ENCODE results near the gene AMBRA1. TPM values are rescaled to one million over a fixed set of nuclear protein-coding genes. Genes with fewer than 3 reads are reported as not detected.
A peak's percentile ranks its signal among the peaks of the same experiment; 100 is the strongest.

The AMBRA1 gene
- total and polyA plus RNA-seq, 2 of the 8 experiments (the other 6 are each of a cell fraction or from before 2014, with no cell fraction given): 14.2 to 37.4 TPM

GRCh38 chr11:46381819-46382645 is 211.8 kb downstream of the AMBRA1 start:
- Histone ChIP-seq H3K4me2 (ENCODE audit: insufficient read depth in 1 of 2, low read depth in 2 of 2, low read length in 2 of 2) (peak overlapping the region; percentile 69 to 80), H3K4me1 (replicated peaks in 1 of 4; ENCODE audit: control insufficient read depth in 3 of 4, insufficient read depth in 4 of 4, low read length in 3 of 4) (peaks cover 0 to 16% (median 13%) of the 10 kb centered on the region in 4 experiments; a peak in 6 of 7 replicates), H3K9ac (replicated peaks in 1 of 4; ENCODE audit: extremely low read depth in 1 of 4, low read depth in 3 of 4, low read length in 3 of 4) (peak overlapping the region; percentile 60 to 95 (median 82)), H4K5ac (ENCODE audit: insufficient read length, low read depth, low read length) (peak overlapping the region; percentile 1), H3K27me3 (replicated peaks in 1 of 4; ENCODE audit: control insufficient read depth in 3 of 4, extremely low read depth in 1 of 4, insufficient read depth in 3 of 4, low read length in 3 of 4) (no peaks in the 10 kb centered on the region), H2BK5ac (ENCODE audit: low read depth, low read length) (peak overlapping the region; percentile 61; the same call in 1 of the 2 replicates), H2BK20ac (ENCODE audit: low read length) (no peak overlapping the region), H3K4ac (replicated peaks; ENCODE audit: insufficient read length, low read depth, low read length) (peak overlapping the region; percentile 71), H2BK120ac (replicated peaks; ENCODE audit: low read depth, low read length) (peak overlapping the region; percentile 78), H3K18ac (ENCODE audit: extremely low read depth, low read length) (peak overlapping the region; percentile 91), H3K79me1 (ENCODE audit: low read depth, low read length) (no peaks in the 10 kb centered on the region), H3K9me3 (ENCODE audit: insufficient read depth in 2 of 2, low read depth in 1 of 2, low read length in 1 of 2) (no peaks in the 10 kb centered on the region), H3K27ac (ENCODE audit: low read depth, low read length) (peak overlapping the region; percentile 88; the same call in 1 of the 2 replicates), H4K8ac (ENCODE audit: extremely low read depth, insufficient read depth, low read length) (peak overlapping the region; percentile 98), H3K79me2 (ENCODE audit: control insufficient read depth in 1 of 2, insufficient read depth in 2 of 2, low read length in 2 of 2) (no peaks in the 10 kb centered on the region; a peak in 1 of 4 replicates), H2BK12ac (ENCODE audit: low read depth, low read length) (no peak overlapping the region; the same call in 1 of the 2 replicates), H4K20me1 (replicated peaks in 1 of 2; ENCODE audit: control insufficient read depth in 1 of 2, insufficient read depth in 2 of 2, low read length in 2 of 2) (peaks cover 15 to 18% of the 10 kb centered on the region in 2 experiments), H2AK5ac (ENCODE audit: low read depth, low read length) (no peak overlapping the region), H3K36me3 (ENCODE audit: control insufficient read depth in 2 of 4, insufficient read depth in 4 of 4, low read length in 3 of 4) (peaks cover 0 to 13% (median 0%) of the 10 kb centered on the region in 4 experiments; a peak in 4 of 8 replicates), H3K56ac (replicated peaks; ENCODE audit: insufficient read length, low read depth, low read length) (peak overlapping the region; percentile 3), H3K14ac (ENCODE audit: insufficient read length) (no peak overlapping the region), H2BK15ac (ENCODE audit: low read length) (no peak overlapping the region; the same call in 1 of the 2 replicates), H4K91ac (replicated peaks; ENCODE audit: insufficient read length, low read length) (peak overlapping the region; percentile 17), H2AFZ (ENCODE audit: low read length) (no peak overlapping the region), H3K23ac (ENCODE audit: insufficient read length) (no peak overlapping the region), H3K23me2 (ENCODE audit: low read depth, low read length) (peaks cover 9% of the 10 kb centered on the region; the same call in 1 of the 2 replicates), H3K4me3 (ENCODE audit: extremely low read depth in 1 of 4, insufficient read depth in 2 of 4, low read depth in 3 of 4, low read length in 4 of 4) (peak overlapping the region; percentile 71 to 88 (median 77))
- ChIA-PET POLR2A (ENCODE audit: partially characterized antibody) (interaction anchor here (0.8 to 3.1 kb wide), 14 partner anchors 8 to 314 kb away, joined by 3 to 35 read pairs (median 4); partner anchors contain the start of genes AMBRA1 and CHRM4), CTCF (ENCODE audit: partially characterized antibody) (interaction anchor here (0.8 to 44.5 kb wide), 18 partner anchors 8 to 179 kb away, joined by 3 to 1004 read pairs (median 5); partner anchors contain the start of genes CHRM4, CREB3L1 and DGKZ)
- whole genome bisulfite sequencing, 2 experiments (ENCODE audit: extremely low coverage in 1 of 2, insufficient coverage in 1 of 2, insufficient read length in 1 of 2, insufficient replicate concordance in 2 of 2, low coverage in 1 of 2, low lambda C conversion rate in 2 of 2, missing lambda C conversion rate in 1 of 2): 2% methylated on average over 32 of the region's 66 CpGs; no CpG with 5 or more reads in 1 of the 2 experiments
- DNase-seq (ENCODE audit: low read depth in 1 of 2, low spot score in 2 of 2) (peak in 1 of 2 experiments; percentile 79), FAIRE-seq (no peak)
- peak in 1 of 2 experiments; percentile 42; a peak in 1 of 3 replicates for TF ChIP-seq POLR2A (IDR thresholded peaks at IDR 0.05; ENCODE audit: control extremely low read depth in 1 of 2, low read depth in 2 of 2, low read length in 2 of 2)
- no peak for TF ChIP-seq JUN (IDR thresholded peaks at IDR 0.05; ENCODE audit: low read depth, low read length)
- no peak for TF ChIP-seq GABPA (IDR thresholded peaks at IDR 0.05; ENCODE audit: borderline replicate concordance, insufficient read depth, low read length)
- no peak for TF ChIP-seq JUND (IDR thresholded peaks at IDR 0.05; ENCODE audit: low read length)
- TF ChIP-seq CBX5 (IDR thresholded peaks at IDR 0.05; ENCODE audit: low read depth, low read length): no peak
- TF ChIP-seq GTF2F1 (IDR thresholded peaks at IDR 0.05; ENCODE audit: borderline replicate concordance, low read depth, low read length): no peak
- TF ChIP-seq SP2 (IDR thresholded peaks at IDR 0.05; ENCODE audit: low read length): no peak
- TF ChIP-seq SIN3A (conservative IDR thresholded peaks at IDR 0.05 in 1 of 2, IDR thresholded peaks at IDR 0.05 in 1 of 2; ENCODE audit: low read depth in 1 of 2, low read length in 2 of 2): peak in 1 of 2 experiments; percentile 56; a peak in 2 of 4 replicates
- 0 out of 3 replicates have a peak, but pooled peaks of 1 of the 2 experiments have one; percentile 9 for TF ChIP-seq EP300 (IDR thresholded peaks at IDR 0.05; ENCODE audit: borderline replicate concordance in 1 of 2, low read depth in 2 of 2, low read length in 2 of 2)
- TF ChIP-seq KDM5A (IDR thresholded peaks at IDR 0.05; ENCODE audit: low read length): no peak

Measured in H1 (cell line).